ENCODE data around the gene FRYL. TPM values are rescaled to one million over a fixed set of nuclear protein-coding genes. Genes with fewer than 3 reads are reported as not detected.

FRYL gene
- total RNA-seq, 2 donors from 2014 or later = 29.7 to 47.0 TPM

GRCh38 chr4:48575964-48576363 lies 204.1 kb downstream of the FRYL start:
- H3K27ac ChIP-seq = no peak overlapping the region
- peaks cover 0 to 11% of the 10 kb centered on the region in 2 donors for H3K36me3 ChIP-seq (replicated peaks in 1 of 2; ENCODE audit: insufficient read depth in 1 of 2, low read depth in 2 of 2)
- intact Hi-C loops (cut with DNase I) = loop anchor here (5.0 kb wide), 1 partner anchor 386 kb away; no protein-coding TSS in a partner anchor
- H3K4me3 ChIP-seq = no peak overlapping the region
- TF ChIP-seq CTCF (IDR thresholded peaks at IDR 0.05) = no peak
- no peak for TF ChIP-seq POLR2A (IDR thresholded peaks at IDR 0.05)
- H3K9me3 ChIP-seq = no peaks in the 10 kb centered on the region
- H3K4me1 ChIP-seq = no peaks in the 10 kb centered on the region
- no peak for ATAC-seq
- whole genome bisulfite sequencing, 2 donors = 83 to 84% methylated on average over 6 of the region's 6 CpGs
- H3K27me3 ChIP-seq = no peaks in the 10 kb centered on the region
- DNase-seq = no peak

GRCh38 chr4:48571471-48571870 lies 208.6 kb downstream of the FRYL start:
- ATAC-seq (no peak), DNase-seq (no peak)
- TF ChIP-seq CTCF (IDR thresholded peaks at IDR 0.05) = no peak
- TF ChIP-seq POLR2A (IDR thresholded peaks at IDR 0.05) = no peak
- Histone ChIP-seq H3K4me3 (no peak overlapping the region), H3K9me3 (no peaks in the 10 kb centered on the region), H3K27me3 (no peaks in the 10 kb centered on the region), H3K4me1 (no peaks in the 10 kb centered on the region), H3K27ac (no peak overlapping the region), H3K36me3 (replicated peaks in 1 of 2; ENCODE audit: insufficient read depth in 1 of 2, low read depth in 2 of 2) (peaks cover 0 to 11% of the 10 kb centered on the region in 2 donors)
- intact Hi-C loops (cut with DNase I) = no loop called here
- WGBS, 2 donors = 80% methylated on average over 1 of the region's 1 CpG

- Histone ChIP-seq H3K36me3 (replicated peaks in 1 of 2; ENCODE audit: insufficient read depth in 1 of 2, low read depth in 2 of 2) (peaks cover 0 to 11% of the 10 kb centered on the region in 2 donors), H3K27ac (no peak overlapping the region), H3K9me3 (no peaks in the 10 kb centered on the region), H3K4me1 (no peaks in the 10 kb centered on the region), H3K27me3 (no peaks in the 10 kb centered on the region), H3K4me3 (no peak overlapping the region)
- intact Hi-C loops (cut with DNase I) = no loop called here
- DNase-seq (no peak), ATAC-seq (no peak)
- no peak for TF ChIP-seq CTCF (IDR thresholded peaks at IDR 0.05)
- TF ChIP-seq POLR2A (IDR thresholded peaks at IDR 0.05) = no peak
- WGBS, 2 donors = 93 to 95% methylated on average over 9 of the region's 9 CpGs
These were observed 209.3 kb downstream of the FRYL start for GRCh38 chr4:48570646-48571220.

GRCh38 chr4:48566034-48566384 lies 214.1 kb downstream of the FRYL start:
- Histone ChIP-seq H3K36me3 (replicated peaks in 1 of 2; ENCODE audit: insufficient read depth in 1 of 2, low read depth in 2 of 2) (peaks cover 0 to 8% of the 10 kb centered on the region in 2 donors), H3K27ac (no peak overlapping the region), H3K4me1 (no peaks in the 10 kb centered on the region), H3K27me3 (no peaks in the 10 kb centered on the region), H3K4me3 (no peak overlapping the region), H3K9me3 (no peaks in the 10 kb centered on the region)
- TF ChIP-seq CTCF (IDR thresholded peaks at IDR 0.05) = no peak
- DNase-seq (no peak), ATAC-seq (no peak)
- intact Hi-C loops (cut with DNase I) = no loop called here
- 64 to 71% methylated on average over 3 of the region's 3 CpGs for WGBS, 2 donors

- H3K9me3 ChIP-seq = no peaks in the 10 kb centered on the region
- 84 to 88% methylated on average over 5 of the region's 5 CpGs for WGBS, 2 donors
- ATAC-seq (no peak), DNase-seq (no peak)
- no peaks in the 10 kb centered on the region for H3K27me3 ChIP-seq
- no peak overlapping the region for H3K27ac ChIP-seq
- H3K4me3 ChIP-seq = no peak overlapping the region
- peaks cover 0 to 8% of the 10 kb centered on the region in 2 donors for H3K36me3 ChIP-seq (replicated peaks in 1 of 2; ENCODE audit: insufficient read depth in 1 of 2, low read depth in 2 of 2)
- intact Hi-C loops (cut with DNase I) = no loop called here
- no peaks in the 10 kb centered on the region for H3K4me1 ChIP-seq
- TF ChIP-seq POLR2A (IDR thresholded peaks at IDR 0.05) (no peak), CTCF (IDR thresholded peaks at IDR 0.05) (no peak)
These were observed 214.6 kb downstream of the FRYL start for GRCh38 chr4:48565362-48566033.
